HCT116 (cell line): ENCODE measurements around the gene FCN1. TPM values are rescaled to one million over a fixed set of nuclear protein-coding genes. Genes with fewer than 3 reads are reported as not detected.

Experiments
- ATAC-seq: fragments of 200-7000 bp; cut with Tn5 transposase; 2 replicates; pipeline ENCODE4 v1.9.1; 2020; ENCODE audit warnings: mild to moderate bottlenecking, moderate library complexity
- BruUV-seq: library from RNA; stranded (reverse); fragments of 400-500 nt; replicated peaks from 2 replicates; lab custom pipeline; 2021; lab: Mats Ljungman, UMichigan
- CTCF ChIA-PET: fragments of 300-600 bp; sonication (Branson Sonifier 250); formaldehyde crosslinking; loops from one replicate; lab custom pipeline; 2021; ENCODE audit warnings: antibody characterized with exemption; lab: Charles Lee
- POLR2A ChIA-PET: fragments of 300-600, 350-600 bp; sonication (Branson Sonifier 250); formaldehyde crosslinking; loops from one replicate; lab custom pipeline; 2021; ENCODE audit warnings: antibody characterized with exemption; lab: Charles Lee
- RAD21 ChIA-PET, 2 experiments: fragments of 300-600 bp; sonication (Branson Sonifier 250); formaldehyde crosslinking; loops; one replicate each; lab custom pipeline; 2023; ENCODE audit warnings: low total read pairs in 2 of 2; ENCODE audit not compliant: uncharacterized antibody in 2 of 2, unreplicated experiment in 2 of 2, low non-redundant PET in 1 of 2; lab: Charles Lee
- DNase-seq: peaks from one replicate; pipeline ENCODE4 v3.0.0-alpha.2; 2010; ENCODE audit warnings: low read depth, low spot score
- H2AFZ ChIP-seq: fragments of 200-600 bp; shearing (Covaris generic), sonication (generic); 2 replicates; pipeline ENCODE4 v1.6.1; 2017; ENCODE audit warnings: low read depth, mixed run types, mixed read lengths, antibody characterized with exemption, low read length; ENCODE audit not compliant: poor library complexity, severe bottlenecking
- H3K27ac ChIP-seq: 2 replicates; pipeline ENCODE4 v1.5.1; 2012; ENCODE audit warnings: low read depth, low read length
- H3K27me3 ChIP-seq: fragments of 200-600 bp; sonication (generic); 2 replicates; pipeline ENCODE4 v1.6.1; 2016; ENCODE audit warnings: mixed run types, low read length, mixed read lengths; ENCODE audit not compliant: insufficient read depth
- H3K36me3 ChIP-seq, 2 experiments: fragments of 200-500 bp in 1 of 2; fragments of 200-600 bp in 1 of 2; sonication (Bioruptor generic) in 1 of 2; sonication (generic) in 1 of 2; 2 replicates each; pipeline versions ENCODE4 v1.5.1 to v1.6.1; 2014 to 2016; ENCODE audit warnings: low read length in 2 of 2, inconsistent platforms in 1 of 2, mixed read lengths in 1 of 2, mixed run types in 1 of 2; ENCODE audit not compliant: insufficient read depth in 2 of 2, control insufficient read depth in 1 of 2
- H3K4me1 ChIP-seq, 2 experiments: fragments of 200-600 bp in 1 of 2; sonication (generic) in 1 of 2; 2 replicates each; pipeline versions ENCODE4 v1.5.1 to v1.6.1; 2012 to 2017; ENCODE audit warnings: low read length in 2 of 2, inconsistent platforms in 1 of 2, mild to moderate bottlenecking in 1 of 2, mixed read lengths in 1 of 2, mixed run types in 1 of 2, moderate library complexity in 1 of 2; ENCODE audit not compliant: insufficient read depth in 2 of 2, control insufficient read depth in 1 of 2
- H3K4me2 ChIP-seq: fragments of 200-600 bp; sonication (generic); 2 replicates; pipeline ENCODE4 v1.6.1; 2017; ENCODE audit warnings: mixed run types, low read length, mixed read lengths
- H3K4me3 ChIP-seq, 2 experiments: fragments of 200-600 bp in 1 of 2; sonication (generic) in 1 of 2; replicated peaks in 1 of 2; 2 replicates each; pipeline ENCODE4 v1.5.1; 2011 to 2016; ENCODE audit warnings: low read length in 2 of 2, control low read depth in 1 of 2, low read depth in 1 of 2, mild to moderate bottlenecking in 1 of 2, mixed read lengths in 1 of 2, mixed run types in 1 of 2
- H3K79me2 ChIP-seq: fragments of 200-600 bp; sonication (generic); 2 replicates; pipeline ENCODE4 v1.6.1; 2017; ENCODE audit warnings: mild to moderate bottlenecking, mixed run types, low read length, moderate library complexity, mixed read lengths; ENCODE audit not compliant: insufficient read depth
- H3K9ac ChIP-seq: fragments of 200-600 bp; sonication (generic); 2 replicates; pipeline ENCODE4 v1.6.1; 2016; ENCODE audit warnings: low read length, mixed read lengths
- H3K9me2 ChIP-seq: fragments of 200-600 bp; sonication (generic), shearing (Covaris generic); 2 replicates; pipeline ENCODE4 v1.6.1; 2017; ENCODE audit warnings: mixed run types, mild to moderate bottlenecking, moderate library complexity; ENCODE audit not compliant: insufficient read depth
- H3K9me3 ChIP-seq, 2 experiments: fragments of 200-500 bp in 1 of 2; fragments of 200-600 bp in 1 of 2; sonication (Bioruptor generic) in 1 of 2; sonication (generic) in 1 of 2; 2 replicates each; pipeline ENCODE4 v1.6.1; 2014 to 2017; ENCODE audit warnings: low read length in 2 of 2, mixed read lengths in 2 of 2, inconsistent platforms in 1 of 2, low read depth in 1 of 2, mild to moderate bottlenecking in 1 of 2, mixed run types in 1 of 2, moderate library complexity in 1 of 2; ENCODE audit not compliant: control insufficient read depth in 1 of 2, insufficient read depth in 1 of 2
- H4K20me1 ChIP-seq: fragments of 200-600 bp; sonication (generic), shearing (Covaris generic); 2 replicates; pipeline ENCODE4 v1.6.1; 2017; ENCODE audit warnings: mixed run types, mild to moderate bottlenecking, moderate library complexity; ENCODE audit not compliant: insufficient read depth
- CBX3 ChIP-seq: IDR thresholded peaks from 2 replicates; pipeline ENCODE4 v1.6.1; 2012; ENCODE audit warnings: low read depth
- CEBPB ChIP-seq: IDR thresholded peaks from 2 replicates; pipeline ENCODE4 v1.6.1; 2012; ENCODE audit warnings: low read depth
- CTCF ChIP-seq, 3 experiments: fragments of 200-600 bp in 1 of 3; sonication (generic) in 1 of 3; IDR thresholded peaks in 2 of 3; conservative IDR thresholded peaks in 1 of 3; 2 replicates each; pipeline ENCODE4 v1.5.1; 2012 to 2017; ENCODE audit warnings: low read depth in 2 of 3, low read length in 2 of 3, antibody characterized with exemption in 1 of 3, borderline replicate concordance in 1 of 3, control low read depth in 1 of 3, mild to moderate bottlenecking in 1 of 3, mixed read lengths in 1 of 3, mixed run types in 1 of 3, moderate library complexity in 1 of 3; ENCODE audit not compliant: insufficient read depth in 1 of 3
- EGR1 ChIP-seq: IDR thresholded peaks from 2 replicates; pipeline ENCODE4 v1.6.1; 2012; ENCODE audit warnings: low read depth
- ELF1 ChIP-seq: IDR thresholded peaks from 2 replicates; pipeline ENCODE4 v1.6.1; 2012; ENCODE audit warnings: low read depth, borderline replicate concordance
- EZH2 ChIP-seq: fragments of 200-600 bp; sonication (generic); IDR thresholded peaks from 2 replicates; pipeline ENCODE4 v1.6.1; 2017; ENCODE audit warnings: antibody characterized with exemption, mixed run types
- EZH2phosphoT487 ChIP-seq: fragments of 200-600 bp; IDR thresholded peaks from 2 replicates; pipeline ENCODE4 v1.6.1; 2018; ENCODE audit warnings: antibody characterized with exemption, borderline replicate concordance
- FOSL1 ChIP-seq: IDR thresholded peaks from 2 replicates; pipeline ENCODE4 v1.6.1; 2012; ENCODE audit warnings: low read depth
- JUND ChIP-seq: IDR thresholded peaks from 2 replicates; pipeline ENCODE4 v1.6.1; 2012
- POLR2A ChIP-seq: IDR thresholded peaks from 2 replicates; pipeline ENCODE4 v1.7.0; 2011; ENCODE audit warnings: borderline replicate concordance; ENCODE audit not compliant: insufficient read depth, insufficient read length; ENCODE audit errors: extremely low read depth
- POLR2AphosphoS5 ChIP-seq: IDR thresholded peaks from 2 replicates; pipeline ENCODE4 v1.6.1; 2011; ENCODE audit warnings: mild to moderate bottlenecking, low read depth, low read length, moderate library complexity
- RAD21 ChIP-seq: IDR thresholded peaks from 2 replicates; pipeline ENCODE4 v1.6.1; 2012; ENCODE audit warnings: low read depth, mild to moderate bottlenecking
- REST ChIP-seq: IDR thresholded peaks from 2 replicates; pipeline ENCODE4 v1.6.1; 2012; ENCODE audit warnings: low read depth
- SIN3A ChIP-seq: IDR thresholded peaks from 2 replicates; pipeline ENCODE4 v1.6.1; 2012; ENCODE audit warnings: low read depth
- SP1 ChIP-seq: IDR thresholded peaks from 2 replicates; pipeline ENCODE4 v1.6.1; 2012; ENCODE audit warnings: low read depth
- SRF ChIP-seq: IDR thresholded peaks from 2 replicates; pipeline ENCODE4 v1.6.1; 2012; ENCODE audit warnings: low read depth
- YY1 ChIP-seq: IDR thresholded peaks from 2 replicates; pipeline ENCODE4 v1.6.1; 2011; ENCODE audit warnings: low read length, low read depth, moderate library complexity, mild to moderate bottlenecking; ENCODE audit not compliant: insufficient replicate concordance; ENCODE audit errors: extremely low read depth
- intact Hi-C: fragments of 100-400 bp; cut with micrococcal nuclease; formaldehyde crosslinking; loops from 2 replicates; pipeline ENCODE4 v1.10.0; 2022
- total RNA-seq: library from RNA; stranded (reverse); gene quantifications from one replicate; pipeline ENCODE4 v1.2.1, GENCODE V29; 2021; ENCODE audit not compliant: unreplicated experiment
- TF ChIP-seq, protein P1 (sequence below): IDR thresholded peaks from 2 replicates; pipeline ENCODE4 v1.6.1; 2012
- TF ChIP-seq, protein P2 (sequence below): IDR thresholded peaks from 2 replicates; pipeline ENCODE4 v1.6.1; 2012

The FCN1 gene
- total RNA-seq, 1 experiment from 2014 or later: not detected

DNA sequence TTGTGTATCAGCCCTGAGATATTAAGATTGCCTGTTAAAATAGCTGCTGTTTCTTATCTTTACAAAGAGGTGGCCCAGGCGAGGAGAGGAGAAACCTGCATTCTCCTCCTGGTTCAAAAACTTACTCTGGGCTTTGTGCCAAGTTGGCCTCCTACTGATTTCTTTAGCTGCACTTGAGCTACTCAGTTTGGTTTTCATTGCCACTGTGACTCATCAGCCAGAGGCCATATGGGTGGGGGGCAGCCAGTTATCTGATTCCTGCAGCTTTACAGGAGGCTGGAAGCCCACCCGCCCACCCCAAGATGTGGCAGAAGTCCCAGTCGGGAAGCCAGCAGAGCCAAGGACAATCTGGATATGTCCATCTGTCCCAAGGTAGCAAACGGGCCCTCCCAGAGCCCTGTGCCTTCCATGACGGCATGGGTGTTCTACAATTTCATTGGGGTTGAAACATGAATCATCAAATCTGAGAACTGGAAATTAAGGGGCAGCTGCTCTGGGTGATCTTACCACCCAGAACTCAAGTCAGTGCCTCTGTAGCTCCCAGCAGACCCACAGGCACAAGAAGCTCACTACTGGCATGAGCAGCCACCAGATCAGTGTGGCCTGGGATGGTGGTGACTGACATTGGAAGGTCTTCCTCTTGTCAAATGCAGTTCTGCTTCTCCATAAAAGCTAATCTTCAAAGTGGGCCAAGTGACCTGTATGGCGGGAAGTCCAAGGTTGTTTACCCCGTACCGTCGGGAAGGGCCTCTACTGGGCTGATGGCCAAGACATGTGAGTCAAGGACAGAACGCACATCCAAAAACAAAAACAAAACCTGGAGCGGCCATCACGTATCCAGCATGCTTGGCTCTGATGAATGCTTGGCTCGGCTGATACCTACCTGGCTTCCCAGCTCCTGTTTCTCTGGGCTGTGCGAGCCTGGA, 21.5 kb downstream of the FCN1 start:
- RAD21 ChIA-PET: no interaction called here
- peak overlapping the region in 1 of 2 experiments; percentile 31; a peak in 2 of 4 replicates for H3K4me3 ChIP-seq
- no peaks in the 10 kb centered on the region for H3K27me3 ChIP-seq
- H3K4me1 ChIP-seq: peaks cover 20 to 27% of the 10 kb centered on the region in 2 experiments
- intact Hi-C loops: no loop called here
- POLR2A ChIA-PET: interaction anchor here (0.7 to 1.2 kb wide), 2 partner anchors 9 to 21 kb away, joined by 3 read pairs; partner anchors contain the start of gene FCN1
- H3K4me2 ChIP-seq: peak overlapping the region; percentile 75
- CTCF ChIA-PET: no interaction called here
- no peaks in the 10 kb centered on the region for H4K20me1 ChIP-seq
- no peak overlapping the region for H3K9ac ChIP-seq
- H3K79me2 ChIP-seq: no peaks in the 10 kb centered on the region
- no TSS peak for BruUV-seq
- peak overlapping the region; percentile 83 for H2AFZ ChIP-seq
- no peaks in the 10 kb centered on the region for H3K36me3 ChIP-seq
- H3K9me3 ChIP-seq: no peaks in the 10 kb centered on the region; a peak in 1 of 4 replicates
- peak overlapping the region; percentile 69 for H3K27ac ChIP-seq
- DNase-seq (peak; percentile 69), ATAC-seq (peak; percentile 74)
- no peaks in the 10 kb centered on the region for H3K9me2 ChIP-seq
- 0 out of 2 replicates have a peak, but pooled peaks have one; percentile 22 for TF ChIP-seq POLR2AphosphoS5
- no peak for TF ChIP-seq EGR1
- TF ChIP-seq CTCF (IDR thresholded peaks at IDR 0.05 in 2 of 3, conservative IDR thresholded peaks at IDR 0.05 in 1 of 3; ENCODE audit: borderline replicate concordance in 1 of 3, insufficient read depth in 1 of 3, low read depth in 2 of 3, low read length in 2 of 3): no peak
- TF ChIP-seq, protein P1, sequence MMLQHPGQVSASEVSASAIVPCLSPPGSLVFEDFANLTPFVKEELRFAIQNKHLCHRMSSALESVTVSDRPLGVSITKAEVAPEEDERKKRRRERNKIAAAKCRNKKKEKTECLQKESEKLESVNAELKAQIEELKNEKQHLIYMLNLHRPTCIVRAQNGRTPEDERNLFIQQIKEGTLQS: no peak
- TF ChIP-seq FOSL1: peak; percentile 36; the same call in 1 of the 2 replicates
- no peak for TF ChIP-seq REST
- no peak for TF ChIP-seq ELF1
- no peak for TF ChIP-seq SIN3A
- no peak for TF ChIP-seq CEBPB
- TF ChIP-seq EZH2: no peak
- TF ChIP-seq CBX3: peak; percentile 33; the same call in 1 of the 2 replicates
- peak; percentile 61 for TF ChIP-seq SP1
- no peak for TF ChIP-seq YY1
- TF ChIP-seq SRF: no peak; the same call in 1 of the 2 replicates
- TF ChIP-seq POLR2A: no peak
- TF ChIP-seq, protein P2, sequence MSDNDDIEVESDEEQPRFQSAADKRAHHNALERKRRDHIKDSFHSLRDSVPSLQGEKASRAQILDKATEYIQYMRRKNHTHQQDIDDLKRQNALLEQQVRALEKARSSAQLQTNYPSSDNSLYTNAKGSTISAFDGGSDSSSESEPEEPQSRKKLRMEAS: peak; percentile 83
- no peak for TF ChIP-seq RAD21
- no peak for TF ChIP-seq EZH2phosphoT487
- peak; percentile 50 for TF ChIP-seq JUND
